NT2/D1 (cell line): ENCODE data around the gene PPA1.

Source experiments
- SUZ12 ChIP-seq: IDR thresholded peaks from 2 replicates; pipeline ENCODE4 v1.6.1; 2011; ENCODE audit not compliant: insufficient read length, insufficient read depth; ENCODE audit errors: extremely low read depth
- YY1 ChIP-seq: IDR thresholded peaks from 2 replicates; pipeline ENCODE4 v1.6.1; 2011; ENCODE audit not compliant: insufficient read length, insufficient read depth
- ZNF274 ChIP-seq: IDR thresholded peaks from 2 replicates; pipeline ENCODE4 v1.6.1; 2011; ENCODE audit warnings: mild to moderate bottlenecking, low read depth, low read length

- TF ChIP-seq YY1 (no peak), ZNF274 (no peak), SUZ12 (no peak)
Observed at GRCh38 chr10:70241081-70241480, 7.9 kb upstream of the PPA1 start.
